ENCODE measurements around the gene IBA57.

DNA sequence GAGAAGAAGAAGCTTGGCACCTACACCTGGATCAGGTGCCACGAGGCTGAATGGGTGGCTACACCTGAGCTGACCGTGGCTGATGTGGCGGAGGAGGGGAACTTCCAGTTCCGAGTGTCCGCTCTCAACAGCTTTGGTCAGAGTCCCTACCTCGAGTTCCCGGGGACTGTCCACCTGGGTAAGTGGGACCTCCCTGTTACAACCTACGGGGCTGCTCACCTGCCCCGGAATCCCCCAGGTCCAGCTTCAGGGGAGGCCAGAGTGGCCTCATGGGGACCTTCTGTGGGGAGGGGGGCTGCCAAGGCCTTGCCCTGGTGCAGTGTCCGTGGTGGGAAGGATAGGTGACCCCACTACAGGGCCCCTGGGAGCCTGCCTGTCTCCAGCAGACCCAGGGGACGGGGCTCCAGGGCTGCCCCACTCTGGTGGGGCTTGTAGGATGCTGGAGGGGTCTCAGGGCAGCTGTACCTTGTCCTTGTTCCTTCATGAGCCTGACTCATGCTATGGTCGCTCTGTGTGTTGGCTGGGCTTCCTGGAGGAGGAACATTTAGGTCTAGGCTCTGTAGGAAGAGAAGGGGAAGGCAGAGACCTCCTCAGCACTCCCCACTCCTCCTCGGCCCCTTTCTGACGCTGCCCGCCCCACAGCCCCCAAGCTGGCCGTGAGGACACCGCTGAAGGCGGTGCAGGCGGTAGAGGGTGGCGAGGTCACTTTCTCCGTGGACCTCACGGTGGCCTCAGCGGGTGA, 49.5 kb downstream of the IBA57 start:
- TF ChIP-seq CTCF (IDR thresholded peaks at IDR 0.05; ENCODE audit: low read length) (no peak), EZH2 (optimal IDR thresholded peaks at IDR 0.05; ENCODE audit: low read depth, low read length) (no peak)
